Measurements from ENCODE around the gene AQP12B. TPM values are rescaled to one million over a fixed set of nuclear protein-coding genes. Genes with fewer than 3 reads are reported as not detected.
A peak's percentile ranks its signal among the peaks of the same experiment; 100 is the strongest.

AQP12B gene
- total RNA-seq, 1 donor from 2014 or later: 0.96 TPM

DNA sequence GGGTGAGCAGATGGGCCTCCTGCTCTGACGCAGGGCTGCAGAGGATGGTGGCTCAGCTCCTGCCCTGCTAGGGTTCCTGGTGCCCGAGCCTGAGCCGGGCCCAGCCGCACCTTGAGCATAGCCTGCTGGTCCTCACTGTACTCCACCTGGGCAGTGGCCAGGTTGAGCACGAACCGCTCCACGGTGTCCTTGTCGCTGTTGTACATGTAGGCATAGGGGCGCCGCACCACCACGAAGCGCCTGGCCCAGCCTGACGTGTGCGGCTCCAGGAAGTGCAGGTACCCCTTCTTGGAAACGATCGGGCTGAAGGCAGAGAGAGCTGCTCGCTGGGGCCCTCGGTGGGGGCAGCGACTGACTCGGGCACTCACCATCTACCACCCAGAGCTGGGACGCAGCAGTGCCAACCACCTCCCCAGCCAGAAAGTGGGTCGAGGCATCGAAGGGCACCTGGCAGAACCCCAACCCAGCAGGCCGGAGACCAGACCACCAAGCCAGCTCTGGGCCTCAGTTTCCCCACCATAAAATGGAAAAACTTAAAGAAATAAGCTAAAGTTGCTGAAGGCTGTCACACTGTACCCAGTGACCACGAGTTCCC, 36.3 kb upstream of the AQP12B start:
- no peak for DNase-seq (ENCODE audit: low spot score)

DNA sequence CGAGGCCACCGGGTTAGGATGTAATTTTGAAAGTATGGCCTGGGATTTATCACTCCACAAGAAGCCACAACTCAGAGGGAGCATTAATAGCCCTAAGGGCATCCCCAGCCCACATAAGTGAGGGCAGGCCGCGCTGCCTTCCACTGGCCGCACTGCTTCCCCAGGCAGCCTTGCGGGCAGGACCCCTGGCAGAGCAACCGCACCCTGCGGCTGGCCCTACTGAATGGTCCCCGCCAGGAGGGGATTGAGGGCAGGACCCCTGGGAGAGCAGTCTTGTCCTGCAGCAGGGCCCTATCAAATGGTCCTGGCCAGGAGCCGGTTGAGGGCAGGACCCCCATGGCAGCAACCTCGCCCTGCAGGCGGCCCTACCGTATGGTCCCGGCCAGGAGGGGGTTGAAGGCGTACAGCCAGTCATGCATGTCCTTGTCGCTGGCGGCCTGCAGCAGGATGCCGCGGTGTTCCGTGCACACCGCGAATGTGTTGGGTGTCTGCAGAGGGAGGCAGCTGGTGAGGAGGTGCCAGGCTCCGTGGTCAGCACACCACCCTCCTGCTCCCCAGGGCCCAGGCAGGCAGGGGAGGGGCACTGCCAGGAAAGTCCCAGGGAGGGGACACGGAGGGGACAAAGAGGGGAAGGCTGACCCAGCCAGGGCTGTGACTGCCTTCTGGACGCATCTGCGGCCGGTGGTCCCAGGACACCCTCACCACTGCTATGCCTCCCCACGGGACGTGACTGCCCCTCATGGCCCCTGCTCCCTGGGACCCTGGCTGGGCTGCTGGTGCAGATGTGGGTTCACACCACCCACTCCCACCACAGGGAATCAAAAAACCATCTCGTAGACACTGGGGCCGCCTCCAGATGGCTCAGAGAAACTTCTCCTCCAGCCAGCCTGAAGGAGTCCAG, 35.2 kb upstream of the AQP12B start:
- no peak for DNase-seq (ENCODE audit: low spot score)

DNA sequence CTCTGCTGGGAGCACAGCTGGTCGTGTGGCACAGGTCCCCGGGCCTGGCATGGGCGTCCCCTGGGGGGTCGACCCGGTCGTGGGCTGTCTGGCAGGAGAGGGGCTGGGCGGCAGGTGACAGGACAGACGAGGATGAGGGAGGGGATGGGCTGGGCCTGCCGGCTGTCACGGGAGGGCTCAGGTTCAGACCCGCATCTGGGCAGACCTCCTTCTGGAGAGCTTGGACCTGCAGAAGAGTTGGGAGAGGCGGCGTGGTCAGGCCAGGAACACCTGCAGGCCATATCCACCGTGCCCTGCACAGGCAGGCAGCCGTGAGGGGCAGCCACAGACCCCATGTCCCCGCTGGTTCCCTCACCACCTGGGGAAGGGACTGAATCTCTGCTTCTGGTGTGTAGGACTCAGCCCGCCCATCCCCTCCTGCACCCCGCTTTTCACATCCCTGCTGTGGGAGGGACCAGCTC, 34.5 kb upstream of the AQP12B start:
- no peak for DNase-seq (ENCODE audit: low spot score)

DNA sequence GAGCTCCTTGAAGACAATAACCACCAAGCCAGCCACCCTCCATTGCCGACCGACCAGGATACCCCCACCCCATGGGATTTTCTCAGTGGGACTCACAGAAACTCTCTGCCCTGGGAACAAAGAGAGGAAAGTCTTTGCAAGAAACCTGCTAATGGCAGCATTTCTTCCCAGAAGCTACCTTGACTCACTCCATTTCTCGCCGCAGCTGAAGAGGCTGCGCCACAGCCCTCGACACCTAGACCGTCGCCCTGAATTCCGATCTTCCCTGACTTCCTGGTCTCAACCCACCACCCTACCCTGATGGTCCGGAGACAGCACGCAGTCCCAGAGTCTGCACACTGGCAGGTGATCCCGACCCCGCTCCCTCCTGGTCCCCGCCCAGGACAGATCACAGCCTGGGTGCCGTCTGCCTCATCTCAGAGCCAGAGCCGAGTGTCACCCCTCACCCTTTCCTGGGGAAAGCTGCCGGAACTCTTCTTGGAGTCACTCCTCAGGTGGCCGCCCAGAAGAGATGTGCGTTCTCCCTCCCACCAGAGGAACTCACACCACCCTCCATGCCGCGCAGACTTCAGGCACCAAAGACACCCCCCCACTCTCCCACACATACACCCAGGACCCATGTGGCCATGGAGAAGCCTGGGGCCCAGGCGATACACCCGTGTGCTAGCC, 33.6 kb upstream of the AQP12B start:
- DNase-seq (ENCODE audit: low spot score): no peak

DNA sequence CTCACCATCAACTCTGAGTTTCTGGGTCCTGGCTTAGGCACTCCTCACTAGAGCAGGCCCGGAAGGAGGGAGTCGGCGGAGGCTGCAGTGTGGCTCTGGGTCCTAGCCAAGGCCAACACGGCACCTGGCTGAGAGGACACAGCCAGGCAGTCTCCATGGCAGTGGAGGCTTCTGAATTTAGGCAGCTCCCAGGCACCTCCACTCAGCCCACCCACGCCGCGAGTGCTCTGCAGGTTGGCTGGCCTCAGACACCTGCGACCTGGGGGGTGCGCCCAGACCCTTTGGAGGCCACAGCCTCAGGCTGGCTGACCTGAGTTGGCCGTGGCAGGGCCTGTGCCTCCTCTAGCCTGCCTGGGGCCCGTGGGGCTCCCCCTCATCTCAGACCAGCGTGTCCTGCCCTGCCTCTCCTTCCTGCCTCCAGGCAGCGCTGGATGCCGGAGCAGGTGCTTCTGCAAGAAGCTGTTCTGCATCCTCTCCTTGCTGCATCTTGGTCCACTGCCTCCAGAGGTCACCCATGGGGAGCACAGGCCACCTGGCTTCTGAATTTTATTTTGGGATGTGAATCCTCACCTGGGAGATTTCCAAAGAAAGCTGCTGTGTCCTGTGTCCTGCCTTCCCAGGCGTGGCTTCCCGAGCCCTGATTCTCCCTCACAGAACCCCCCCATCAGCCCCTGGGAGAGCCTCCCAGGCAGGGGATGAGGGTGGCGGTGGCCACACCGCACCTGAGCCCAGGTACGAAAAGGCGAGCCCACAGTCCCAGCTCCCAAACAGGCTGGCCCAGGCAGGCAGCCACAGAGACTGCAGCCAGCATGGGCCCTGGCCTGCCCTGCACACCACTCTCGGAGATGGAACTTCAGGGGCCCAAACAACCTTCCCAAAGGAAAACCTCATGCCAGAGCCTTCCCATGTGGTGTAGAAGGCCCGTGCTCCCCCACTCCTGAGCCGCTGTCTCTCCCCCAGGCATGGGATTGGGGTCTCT, 32.4 kb upstream of the AQP12B start:
- DNase-seq (ENCODE audit: low spot score): no peak

DNA sequence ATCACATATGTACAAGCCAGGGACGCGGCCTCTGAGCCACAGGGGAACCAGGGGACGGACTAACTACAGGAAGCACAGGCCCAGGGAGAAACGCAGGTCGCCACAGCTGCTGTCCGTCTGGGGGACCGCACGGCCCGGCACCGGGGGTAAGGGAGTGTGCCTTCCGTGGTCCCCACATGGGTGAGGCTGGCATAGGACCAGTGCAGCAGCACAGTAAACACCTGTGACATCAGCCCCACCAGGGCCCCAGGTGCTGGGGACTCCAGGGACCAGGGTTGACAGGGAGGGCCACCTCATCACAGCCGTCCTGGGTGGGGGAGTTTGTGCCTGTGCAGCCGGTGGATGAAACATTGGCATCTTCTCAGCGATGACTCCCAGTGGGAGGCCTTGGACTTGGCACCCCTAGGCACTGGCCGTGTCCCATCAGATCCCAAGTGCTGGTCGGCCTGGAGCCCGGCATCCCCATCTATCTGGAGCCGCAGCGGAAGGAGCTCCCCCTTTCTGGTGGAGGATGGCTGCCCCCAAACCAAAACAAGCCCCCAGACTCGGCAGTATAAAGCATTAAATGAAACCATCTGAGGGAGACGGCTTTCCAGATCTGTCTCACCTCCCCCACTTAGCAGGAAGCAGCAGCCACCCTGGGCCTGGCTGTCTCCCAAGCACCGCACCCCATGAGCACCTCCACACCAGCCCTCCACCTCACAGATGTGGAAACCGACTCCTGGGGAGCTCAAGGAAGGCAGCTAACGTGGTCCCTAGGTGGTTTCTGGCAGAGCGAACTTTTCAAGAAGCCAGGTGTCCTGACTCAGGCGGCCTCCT, 31.5 kb upstream of the AQP12B start:
- no peak for DNase-seq (ENCODE audit: low spot score)

DNA sequence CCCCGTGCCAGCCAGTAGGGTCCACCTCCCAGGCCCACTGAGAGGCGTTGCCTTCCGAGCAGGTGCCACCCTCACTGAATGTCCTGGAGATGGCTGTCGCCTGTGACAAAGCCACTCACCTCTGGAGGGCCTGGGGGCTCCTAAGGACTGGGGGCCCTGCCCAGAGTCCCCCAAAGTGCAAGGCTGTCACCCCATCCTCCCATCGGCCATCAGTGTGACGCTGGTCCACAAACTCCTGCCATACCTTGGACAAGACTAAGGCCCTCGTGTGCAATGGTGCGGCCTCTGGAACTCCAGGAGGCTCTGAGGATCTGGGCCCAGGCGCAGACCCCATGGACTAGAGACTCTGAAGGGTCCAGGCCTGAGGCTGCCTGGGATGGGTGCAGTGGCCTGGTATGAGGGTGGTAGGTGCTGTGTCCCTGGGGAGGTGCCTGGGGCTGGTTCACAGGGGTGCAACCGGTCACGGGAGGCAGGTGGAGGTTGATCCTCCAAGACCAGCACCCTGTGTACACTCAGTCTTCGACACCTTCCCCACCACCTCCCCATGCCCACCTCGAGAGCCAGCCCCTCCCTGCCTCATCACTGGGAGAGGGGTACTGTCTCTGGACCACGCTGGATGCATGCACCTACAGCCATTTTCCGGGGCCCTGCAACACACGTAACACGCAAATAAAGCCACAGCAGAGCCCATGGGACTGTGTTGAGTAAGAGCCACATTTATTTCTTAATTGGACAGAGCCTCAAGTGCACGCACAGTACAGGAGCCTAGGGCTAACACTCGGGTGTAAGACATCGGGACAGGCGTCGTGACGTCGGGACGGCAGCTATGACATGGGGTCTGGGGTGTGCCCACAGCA, 30.6 kb upstream of the AQP12B start:
- DNase-seq (ENCODE audit: low spot score): no peak

DNA sequence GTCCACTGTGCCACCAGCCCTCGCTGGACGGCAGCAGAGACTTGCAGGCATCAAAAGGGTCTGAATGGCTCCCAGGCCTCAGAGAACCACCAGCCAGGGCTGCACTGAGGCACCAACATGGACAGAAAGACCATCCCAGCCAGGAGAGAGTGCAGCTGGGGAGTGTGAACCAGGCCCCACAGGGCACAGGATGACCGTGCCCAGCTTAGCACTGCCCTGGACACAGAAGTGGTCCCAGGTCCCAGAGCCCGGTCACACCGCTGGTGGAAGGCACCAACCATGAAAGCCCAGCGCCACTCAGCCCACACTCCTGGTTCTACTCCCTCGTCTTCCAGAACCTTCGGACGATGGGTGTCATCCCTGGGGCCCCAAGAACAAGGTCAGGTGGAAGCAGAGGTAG, 29.4 kb upstream of the AQP12B start:
- no peak for DNase-seq (ENCODE audit: low spot score)

DNA sequence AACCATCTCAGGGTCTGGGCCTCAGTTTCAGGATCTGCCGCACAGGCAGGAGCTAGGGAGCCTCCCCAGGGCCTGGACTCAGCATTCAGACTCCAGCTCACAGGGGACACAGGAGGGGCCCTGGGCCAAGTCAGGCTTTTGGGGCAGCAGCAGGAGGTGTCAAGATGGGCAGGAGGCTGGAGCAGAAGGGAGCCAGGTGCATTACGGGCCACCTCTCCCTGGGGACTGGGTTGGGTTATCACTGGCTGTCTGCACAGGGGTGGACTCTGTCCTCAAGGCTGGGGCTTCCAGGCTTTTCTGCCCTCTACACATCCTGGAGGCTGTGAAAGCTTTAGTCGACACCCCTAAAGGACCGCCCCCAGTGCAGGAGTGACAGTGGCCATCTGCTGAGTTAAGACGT, 29.0 kb upstream of the AQP12B start:
- DNase-seq (ENCODE audit: low spot score): no peak

DNA sequence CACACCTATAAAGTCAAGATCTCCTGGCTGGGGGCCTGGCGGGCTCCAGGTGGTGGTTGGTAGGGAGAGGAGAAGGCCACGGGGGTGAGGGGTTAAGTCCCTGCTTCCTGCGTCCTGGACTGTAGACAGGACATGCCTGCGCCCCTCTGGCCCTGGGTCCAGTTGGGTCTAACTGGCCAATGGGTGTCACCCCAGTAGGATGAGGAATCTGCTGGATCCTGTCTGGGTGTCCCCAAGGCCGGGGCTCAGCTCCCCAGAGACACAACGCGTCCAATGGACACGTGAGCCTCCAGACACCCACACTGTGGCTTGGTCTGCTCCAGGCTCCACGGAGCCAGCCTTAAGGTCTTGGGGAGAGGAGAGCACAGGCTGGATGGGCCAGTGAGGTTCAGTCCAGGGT, 28.6 kb upstream of the AQP12B start:
- DNase-seq (ENCODE audit: low spot score): no peak

DNA sequence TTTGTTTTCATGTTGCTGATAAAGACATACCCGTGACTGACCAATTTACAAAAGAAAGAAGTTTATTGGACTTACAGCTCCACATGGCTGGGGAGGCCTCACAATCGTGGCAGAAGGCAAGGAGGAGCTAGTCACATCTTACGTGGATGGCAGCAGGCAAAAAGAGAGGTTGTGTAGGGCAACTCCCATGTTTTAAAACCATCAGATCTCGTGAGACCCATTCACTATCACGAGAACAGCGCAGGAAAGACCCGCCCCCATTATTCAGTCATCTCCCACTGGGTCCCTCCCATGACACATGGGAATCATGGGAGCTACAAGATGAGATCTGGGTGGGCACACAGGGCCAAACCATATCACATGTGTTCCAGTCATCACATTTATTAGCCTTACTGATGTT, 25.8 kb upstream of the AQP12B start:
- no peak for DNase-seq (ENCODE audit: low spot score)

DNA sequence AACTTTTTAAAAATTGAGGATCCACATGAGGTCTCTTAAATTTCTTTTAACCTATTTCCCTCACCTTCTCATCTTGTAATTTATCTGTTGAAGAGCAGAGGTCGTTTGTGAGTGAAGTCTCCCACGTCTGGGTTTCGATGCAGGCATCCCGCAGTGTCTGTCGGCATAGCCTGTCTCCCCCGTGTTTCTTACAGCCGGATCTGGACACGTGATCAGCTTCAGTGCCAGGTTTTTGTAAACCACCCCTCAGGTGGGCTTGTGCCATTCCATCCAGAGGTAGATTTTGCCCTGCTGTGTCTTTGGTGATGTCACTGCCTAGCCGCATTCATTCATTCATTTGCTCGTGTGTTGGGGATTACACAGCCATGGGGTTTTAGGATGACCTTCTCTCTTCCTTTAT, 25.1 kb upstream of the AQP12B start:
- DNase-seq (ENCODE audit: low spot score): no peak

DNA sequence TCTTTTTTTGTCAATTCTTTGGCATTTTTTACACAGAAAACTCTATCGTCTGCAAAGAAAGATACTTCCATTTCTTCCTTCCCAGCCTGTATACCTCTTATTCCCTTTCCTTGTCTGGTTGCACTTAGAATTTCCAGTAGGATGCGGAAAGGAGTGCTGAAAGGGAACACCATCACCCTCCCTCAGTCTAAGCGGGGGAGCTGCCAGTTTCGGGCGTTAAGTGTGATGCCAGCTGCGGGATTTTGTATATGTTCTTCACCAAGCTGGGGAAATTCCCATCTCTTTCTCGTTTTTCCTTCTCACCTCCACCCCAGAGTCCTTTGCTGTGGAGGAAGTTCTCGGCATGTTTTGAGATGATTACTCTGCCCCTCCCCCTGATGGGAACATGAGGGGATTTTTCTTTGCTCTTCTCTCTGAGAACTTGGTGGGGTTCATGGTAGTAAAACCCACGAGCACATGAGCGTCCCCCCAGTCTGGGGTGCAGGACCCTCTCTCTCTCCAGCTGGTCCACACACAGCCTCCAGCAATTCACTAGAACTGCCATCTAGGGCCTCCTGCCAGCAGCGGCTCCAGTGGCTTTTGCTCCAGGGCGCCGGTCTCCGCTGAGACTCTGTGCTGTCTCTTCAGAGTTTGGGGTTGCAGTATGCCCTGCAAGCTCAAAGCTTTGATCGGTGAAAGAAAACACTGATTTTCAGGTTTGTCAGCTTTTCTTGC, 24.5 kb upstream of the AQP12B start:
- DNase-seq (ENCODE audit: low spot score): peak; percentile 20

DNA sequence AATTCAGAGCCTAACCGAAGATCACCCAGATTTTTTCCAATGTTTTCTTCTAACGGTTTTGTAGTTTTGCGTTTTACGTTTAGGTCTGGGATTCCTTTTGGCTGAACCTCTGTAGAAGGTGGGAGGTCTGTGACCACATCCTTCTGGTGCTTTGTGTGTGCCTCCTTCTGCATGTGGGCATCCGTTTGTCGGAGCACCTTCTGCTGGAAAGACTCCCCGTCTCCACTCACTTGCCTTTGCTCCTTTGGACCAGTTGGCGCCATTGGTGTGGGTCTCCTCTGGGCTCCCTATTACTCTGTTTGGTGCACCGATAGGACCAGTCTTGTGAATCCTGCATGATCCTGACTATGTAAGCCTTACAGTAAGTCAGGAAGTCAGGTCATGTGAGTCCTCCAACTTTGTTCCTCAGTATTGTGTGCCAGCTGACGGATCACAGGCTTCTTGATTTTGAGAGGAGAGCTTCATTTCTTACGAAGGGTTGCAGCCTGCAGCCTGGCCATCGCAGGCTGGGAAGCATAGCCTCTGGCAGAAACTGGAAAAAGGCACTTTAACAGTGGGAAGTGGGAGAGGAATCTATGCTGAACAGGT, 22.6 kb upstream of the AQP12B start:
- DNase-seq (ENCODE audit: low spot score): peak; percentile 26

DNA sequence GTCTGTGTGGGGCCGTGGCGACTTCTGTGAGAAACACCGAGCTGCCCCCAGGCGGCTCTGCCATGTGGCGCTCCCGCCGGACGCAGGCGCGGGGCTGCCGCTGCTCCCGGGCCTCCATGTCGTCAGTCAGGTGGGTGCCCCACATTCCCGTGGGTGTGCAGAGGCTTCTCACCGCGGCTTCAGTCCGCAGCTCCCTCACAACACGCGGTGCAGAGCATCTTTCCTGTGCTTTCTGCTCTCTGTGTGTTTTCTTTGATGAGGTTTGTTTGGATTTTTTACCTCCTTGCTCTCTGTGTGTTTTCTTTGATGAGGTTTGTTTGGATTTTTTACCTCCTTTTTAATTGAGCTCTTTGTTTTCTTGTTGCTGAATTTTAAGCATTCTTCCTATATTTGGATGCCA, 22.0 kb upstream of the AQP12B start:
- no peak for DNase-seq (ENCODE audit: low spot score)

DNA sequence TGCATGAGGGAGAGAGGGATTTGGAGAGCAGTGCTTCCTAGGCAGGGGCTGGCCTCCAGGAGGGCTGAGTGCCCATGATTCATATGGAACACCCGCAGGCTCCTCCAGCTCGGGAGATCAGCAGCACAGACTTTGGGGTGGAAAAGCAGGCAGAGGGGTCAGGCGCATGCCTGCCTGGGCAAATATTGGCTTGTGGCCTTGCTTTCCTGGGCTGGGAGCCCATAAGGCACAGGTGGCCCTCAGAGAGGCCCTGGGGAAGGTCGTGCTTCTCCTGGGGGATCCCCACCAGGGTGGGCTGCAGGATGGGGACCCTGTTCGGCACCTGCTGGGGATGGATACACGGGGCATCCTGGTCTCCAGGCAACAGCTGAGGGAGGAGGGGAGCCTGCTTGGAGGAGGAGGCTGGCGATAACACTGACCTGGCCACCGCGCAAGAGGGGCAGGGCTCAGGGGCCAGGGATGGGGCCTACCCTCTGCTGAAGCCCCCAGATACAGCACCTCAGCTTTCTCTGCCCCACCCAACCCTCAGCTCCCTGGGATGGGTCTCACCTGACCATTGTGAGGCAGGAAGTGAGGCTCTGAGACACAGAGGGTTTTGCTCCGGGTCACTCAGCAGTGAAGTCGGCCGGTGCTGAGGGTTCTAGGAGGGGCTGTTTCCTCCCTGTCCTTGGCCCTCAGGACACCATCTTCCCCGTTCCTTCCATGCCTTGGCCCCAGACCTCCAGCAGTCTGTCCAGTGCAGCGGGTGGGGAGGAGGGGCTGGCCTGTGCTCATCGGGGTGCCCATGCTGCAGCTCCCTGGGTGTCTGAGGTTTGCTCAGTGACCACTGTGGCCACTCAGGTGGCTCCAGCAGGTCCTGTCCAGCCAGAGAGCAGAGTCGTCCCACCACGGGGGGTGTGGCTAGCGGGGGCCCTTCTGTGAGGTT, 21.0 kb upstream of the AQP12B start:
- no peak for DNase-seq (ENCODE audit: low spot score)

DNA sequence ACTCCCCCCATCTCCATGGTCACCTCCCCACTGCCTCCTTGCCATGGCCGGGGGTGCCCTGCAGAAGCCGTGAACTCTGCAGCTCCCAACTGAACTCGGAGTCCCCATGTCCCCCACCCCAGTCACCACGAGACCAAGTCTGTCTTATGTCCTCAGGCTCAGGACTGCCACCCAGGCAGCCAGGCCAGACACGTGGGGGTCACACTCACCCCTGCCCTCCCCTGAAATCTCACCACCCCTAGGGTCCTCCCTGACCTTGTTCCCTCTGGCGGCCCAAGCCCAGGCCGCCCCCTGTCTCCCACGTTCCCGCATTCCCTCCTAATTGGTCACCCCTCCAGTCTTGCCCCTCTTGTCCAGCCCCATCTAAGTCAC, 19.9 kb upstream of the AQP12B start:
- no peak for DNase-seq (ENCODE audit: low spot score)

Measured in umbilical cord (tissue), 2 donors.